H1 (cell line): Measurements from ENCODE around the gene TRNAU1AP. TPM values are rescaled to one million over a fixed set of nuclear protein-coding genes. Genes with fewer than 3 reads are reported as not detected.

ENCODE experiments used
- CHD1 ChIP-seq: IDR thresholded peaks from 2 replicates; pipeline ENCODE4 v1.6.1; 2012; ENCODE audit warnings: low read depth, low read length, improper control_type of control experiment
- CHD7 ChIP-seq: fragments of 300-600 bp; sonication (generic); IDR thresholded peaks from 2 replicates; pipeline ENCODE4 v1.7.1; 2012; ENCODE audit warnings: low read length, moderate library complexity, mild to moderate bottlenecking, inconsistent platforms; ENCODE audit not compliant: insufficient replicate concordance
- GTF2F1 ChIP-seq: IDR thresholded peaks from 2 replicates; pipeline ENCODE4 v1.6.1; 2012; ENCODE audit warnings: low read depth, low read length, improper control_type of control experiment, borderline replicate concordance
- KDM4A ChIP-seq: IDR thresholded peaks from one replicate; pipeline ENCODE4 v1.7.1; 2012; ENCODE audit warnings: low read depth, mild to moderate bottlenecking, moderate library complexity, low read length, inconsistent platforms; ENCODE audit not compliant: severe bottlenecking
- KDM5A ChIP-seq: fragments of 200-600 bp; IDR thresholded peaks from 2 replicates; pipeline ENCODE4 v1.7.1; 2012; ENCODE audit warnings: mild to moderate bottlenecking, low read length, inconsistent platforms, mixed read lengths
- MAX ChIP-seq: IDR thresholded peaks from 2 replicates; pipeline ENCODE4 v1.6.1; 2012; ENCODE audit warnings: inconsistent platforms
- RBBP5 ChIP-seq: IDR thresholded peaks from 2 replicates; pipeline ENCODE4 v1.7.1; 2012; ENCODE audit warnings: low read depth, mild to moderate bottlenecking, inconsistent platforms, low read length, moderate library complexity, borderline replicate concordance
- RFX5 ChIP-seq: IDR thresholded peaks from 2 replicates; pipeline ENCODE4 v1.6.1; 2011; ENCODE audit warnings: low read depth, low read length, improper control_type of control experiment, borderline replicate concordance
- SIN3A ChIP-seq, 2 experiments: IDR thresholded peaks in 1 of 2; conservative IDR thresholded peaks in 1 of 2; 2 replicates each; pipeline ENCODE4 v1.6.1; 2011 to 2012; ENCODE audit warnings: low read length in 2 of 2, improper control_type of control experiment in 1 of 2, low read depth in 1 of 2, mild to moderate bottlenecking in 1 of 2
- TAF1 ChIP-seq: IDR thresholded peaks from 2 replicates; pipeline ENCODE4 v1.6.1; 2011; ENCODE audit warnings: mild to moderate bottlenecking, low read depth, low read length
- TCF12 ChIP-seq: IDR thresholded peaks from 2 replicates; pipeline ENCODE4 v1.6.1; 2011; ENCODE audit warnings: low read depth, mild to moderate bottlenecking, low read length
- polyA plus RNA-seq, 7 experiments: library from polyadenylated mRNA; depleted of rRNA in 3 of 7; stranded (reverse) in 5 of 7; unstranded in 2 of 7; fragments of >200 nt in 5 of 7; fragments of 200-250 nt in 2 of 7; gene quantifications; 1 replicate in 5 of 7; 2 replicates in 1 of 7; 4 replicates in 1 of 7; pipeline versions ENCODE4 v1.2.1 to v1.2.3, GENCODE V29; 2011 to 2013; ENCODE audit warnings: missing spikeins in 2 of 7, mixed read lengths in 2 of 7
- total RNA-seq: library from RNA; stranded (reverse); fragmentation: NEBNext Ultra II Directional; extraction: Animal tissue kit (Norgen Biotek cat#: 25700); gene quantifications from 2 replicates; pipeline ENCODE4 v1.2.1, GENCODE V29; 2021

Gene TRNAU1AP
- total and polyA plus RNA-seq, 2 of the 8 experiments (the other 6 are each of a cell fraction or from before 2014, with no cell fraction given): 35.2 to 37.1 TPM

- TF ChIP-seq SIN3A (conservative IDR thresholded peaks at IDR 0.05 in 1 of 2, IDR thresholded peaks at IDR 0.05 in 1 of 2; ENCODE audit: low read depth in 1 of 2, low read length in 2 of 2) (peak in 1 of 2 experiments; percentile 92; a peak in 1 of 4 replicates), CHD7 (no peak), RFX5 (no peak), KDM5A (no peak), MAX (no peak), RBBP5 (no peak), TCF12 (no peak), KDM4A (no peak), GTF2F1 (no peak), CHD1 (no peak), TAF1 (no peak; the same call in 1 of the 2 replicates)
These were observed 41.9 kb upstream of the TRNAU1AP start (continued) for GRCh38 chr1:28510970-28511440.
